PC-3 (cell line): ENCODE data around the gene CDC42BPB. TPM values are rescaled to one million over a fixed set of nuclear protein-coding genes. Genes with fewer than 3 reads are reported as not detected.

Source experiments
- ATAC-seq: fragments of 200-7000 bp; cut with Tn5 transposase; 2 replicates; pipeline ENCODE4 v1.9.1; 2020; ENCODE audit warnings: mild to moderate bottlenecking, moderate library complexity
- BruUV-seq: library from RNA; stranded (reverse); fragments of 400-500 nt; replicated peaks from 2 replicates; lab custom pipeline; 2021; lab: Mats Ljungman, UMichigan
- CTCF ChIA-PET: fragments of 300-600 bp; sonication (Branson Sonifier 250); formaldehyde crosslinking; loops from one replicate; lab custom pipeline; 2022; ENCODE audit warnings: antibody characterized with exemption; lab: Charles Lee
- POLR2A ChIA-PET: fragments of 300-600 bp; sonication (Branson Sonifier 250); formaldehyde crosslinking; loops from one replicate; lab custom pipeline; 2022; ENCODE audit warnings: antibody characterized with exemption; ENCODE audit not compliant: unreplicated experiment; lab: Charles Lee
- DNase-seq: peaks from one replicate; pipeline ENCODE4 v3.0.0-alpha.2; 2015
- H2AFZ ChIP-seq: fragments of 300-600 bp; sonication (generic); 2 replicates; pipeline ENCODE4 v1.6.0; 2016; ENCODE audit warnings: antibody characterized with exemption, low read length
- H3F3A ChIP-seq: fragments of 300-600 bp; sonication (generic); one replicate; pipeline ENCODE4 v1.6.0; 2017; ENCODE audit warnings: antibody characterized with exemption, low read length, control low read depth, mild to moderate bottlenecking; ENCODE audit not compliant: unreplicated experiment
- H3K27ac ChIP-seq: fragments of 300-600 bp; sonication (generic); 2 replicates; pipeline ENCODE4 v1.5.1; 2016; ENCODE audit warnings: mild to moderate bottlenecking, low read length
- H3K27me3 ChIP-seq: fragments of 300-600 bp; sonication (generic); 2 replicates; pipeline ENCODE4 v1.6.1; 2016; ENCODE audit warnings: low read length, mixed read lengths
- H3K36me3 ChIP-seq: fragments of 300-600 bp; sonication (generic); 2 replicates; pipeline ENCODE4 v1.6.1; 2016; ENCODE audit warnings: low read depth, mixed run types, low read length, mixed read lengths
- H3K4me1 ChIP-seq: fragments of 300-600 bp; sonication (generic); 2 replicates; pipeline ENCODE4 v1.5.1; 2016; ENCODE audit warnings: low read length; ENCODE audit not compliant: insufficient read depth
- H3K4me2 ChIP-seq: fragments of 300-600 bp; sonication (generic); 2 replicates; pipeline ENCODE4 v1.6.0; 2016; ENCODE audit warnings: low read length
- H3K4me3 ChIP-seq: fragments of 300-600 bp; sonication (generic); 2 replicates; pipeline ENCODE4 v1.5.1; 2016; ENCODE audit warnings: mild to moderate bottlenecking, low read length, mixed read lengths
- H3K79me2 ChIP-seq: fragments of 300-600 bp; sonication (generic); 2 replicates; pipeline ENCODE4 v1.6.1; 2017; ENCODE audit warnings: low read length, mixed read lengths
- H3K9ac ChIP-seq: fragments of 300-600 bp; sonication (generic); 2 replicates; pipeline ENCODE4 v1.6.0; 2016; ENCODE audit warnings: mild to moderate bottlenecking, low read length
- H3K9me2 ChIP-seq: fragments of 300-600 bp; sonication (generic); replicated peaks from 2 replicates; pipeline ENCODE4 v1.6.1; 2016; ENCODE audit warnings: mixed run types, low read length, mixed read lengths
- H3K9me3 ChIP-seq: fragments of 300-600 bp; sonication (generic); 2 replicates; pipeline ENCODE4 v1.6.1; 2016; ENCODE audit warnings: low read length, mixed read lengths
- H4K20me1 ChIP-seq: fragments of 300-600 bp; sonication (generic); 2 replicates; pipeline ENCODE4 v1.6.1; 2016; ENCODE audit warnings: low read length, mixed read lengths
- CTCF ChIP-seq: fragments of 300-600 bp; sonication (generic); conservative IDR thresholded peaks from 2 replicates; pipeline ENCODE4 v1.5.1; 2017; ENCODE audit warnings: antibody characterized with exemption, low read depth, mild to moderate bottlenecking, low read length
- EZH2 ChIP-seq: fragments of 300-600 bp; sonication (generic); IDR thresholded peaks from one replicate; pipeline ENCODE4 v1.6.1; 2017; ENCODE audit warnings: antibody characterized with exemption, mild to moderate bottlenecking, low read length; ENCODE audit not compliant: unreplicated experiment
- EZH2phosphoT487 ChIP-seq: fragments of 300-600 bp; sonication (generic); IDR thresholded peaks from 2 replicates; pipeline ENCODE4 v1.6.1; 2018; ENCODE audit warnings: mild to moderate bottlenecking, antibody characterized with exemption, low read length, borderline replicate concordance
- intact Hi-C: fragments of 100-400 bp; cut with micrococcal nuclease; formaldehyde crosslinking; loops from 2 replicates; pipeline ENCODE4 v1.9.0; 2023
- total RNA-seq: library from RNA; depleted of rRNA; stranded (reverse); fragments of >200 nt; gene quantifications from 2 replicates; pipeline ENCODE4 v1.2.3, GENCODE V29; 2014

The CDC42BPB gene
- total RNA-seq, 1 experiment from 2014 or later, result 73.0 TPM

GRCh38 chr14:102914474-102915291, 142.7 kb downstream of the CDC42BPB start:
- intact Hi-C loops, result loop anchor here (10.0 kb wide), 1 partner anchor 140 kb away; the partner anchor contains the start of gene TRAF3
- Histone ChIP-seq H2AFZ (no peak overlapping the region), H3F3A (no peaks in the 10 kb centered on the region), H3K4me2 (no peak overlapping the region), H3K4me3 (no peak overlapping the region), H4K20me1 (no peaks in the 10 kb centered on the region), H3K36me3 (no peaks in the 10 kb centered on the region), H3K9ac (no peak overlapping the region), H3K4me1 (no peaks in the 10 kb centered on the region), H3K9me2 (no peaks in the 10 kb centered on the region), H3K79me2 (no peaks in the 10 kb centered on the region), H3K27ac (no peak overlapping the region), H3K9me3 (no peaks in the 10 kb centered on the region), H3K27me3 (no peaks in the 10 kb centered on the region)
- TF ChIP-seq CTCF, result no peak
- no peak for TF ChIP-seq EZH2phosphoT487
- no peak for TF ChIP-seq EZH2
- POLR2A ChIA-PET, result no interaction called here
- ATAC-seq, result no peak
- no TSS peak for BruUV-seq
- CTCF ChIA-PET, result no interaction called here
- DNase-seq, result no peak

- H3K9me2 ChIP-seq, result no peaks in the 10 kb centered on the region
- CTCF ChIA-PET, result no interaction called here
- no peak overlapping the region for H3K9ac ChIP-seq
- DNase-seq (no peak), ATAC-seq (no peak)
- H3K9me3 ChIP-seq, result no peaks in the 10 kb centered on the region
- no TSS peak for BruUV-seq
- H2AFZ ChIP-seq, result no peak overlapping the region
- POLR2A ChIA-PET, result no interaction called here
- H3K27ac ChIP-seq, result no peak overlapping the region
- no peaks in the 10 kb centered on the region for H4K20me1 ChIP-seq
- no peaks in the 10 kb centered on the region for H3F3A ChIP-seq
- H3K4me1 ChIP-seq, result no peaks in the 10 kb centered on the region
- H3K4me3 ChIP-seq, result no peak overlapping the region
- TF ChIP-seq EZH2phosphoT487, result no peak
- no peak for TF ChIP-seq CTCF
- TF ChIP-seq EZH2, result no peak
- no peaks in the 10 kb centered on the region for H3K36me3 ChIP-seq
- intact Hi-C loops, result loop anchor here (10.0 kb wide), 1 partner anchor 139 kb away; the partner anchor contains the start of gene TRAF3
- H3K27me3 ChIP-seq, result no peaks in the 10 kb centered on the region
- no peaks in the 10 kb centered on the region for H3K79me2 ChIP-seq
- H3K4me2 ChIP-seq, result no peak overlapping the region
Measured at GRCh38 chr14:102913341-102914211, 143.8 kb downstream of the CDC42BPB start.
